GM18517 (cell line): Measurements from ENCODE around the gene FARS2.
"Not testable (repeated sequence)": the region's sequence is repeated elsewhere in the genome, so short reads cannot be mapped to it uniquely, and the experiment has no call there.

ENCODE experiments used
- ATAC-seq: cut with Tn5 transposase; IDR thresholded peaks from one replicate; pipeline ENCODE4 v1.9.1; 2021; ENCODE audit warnings: mild to moderate bottlenecking, moderate library complexity; ENCODE audit not compliant: unreplicated experiment

The FARS2 gene

DNA sequence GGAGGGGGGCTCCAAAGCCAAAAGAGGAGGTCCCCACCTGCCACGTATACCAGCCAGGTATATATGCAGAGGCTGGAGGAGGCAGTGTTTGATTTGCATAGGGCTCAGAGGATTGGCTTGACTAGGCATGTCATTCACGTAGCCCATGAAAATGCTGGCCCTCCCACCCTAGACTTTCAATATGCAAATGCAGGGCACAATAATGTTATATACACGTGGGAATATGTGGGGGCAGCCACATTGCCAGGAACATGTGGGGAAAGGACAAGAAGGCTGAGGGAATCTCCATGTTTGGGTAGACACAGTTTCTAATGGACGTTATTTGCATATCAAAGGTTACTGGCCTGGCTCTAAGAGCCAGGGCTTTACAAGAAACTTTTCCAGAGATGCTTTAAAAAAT is 301.8 kb downstream of the FARS2 start:
- no peak for ATAC-seq

DNA sequence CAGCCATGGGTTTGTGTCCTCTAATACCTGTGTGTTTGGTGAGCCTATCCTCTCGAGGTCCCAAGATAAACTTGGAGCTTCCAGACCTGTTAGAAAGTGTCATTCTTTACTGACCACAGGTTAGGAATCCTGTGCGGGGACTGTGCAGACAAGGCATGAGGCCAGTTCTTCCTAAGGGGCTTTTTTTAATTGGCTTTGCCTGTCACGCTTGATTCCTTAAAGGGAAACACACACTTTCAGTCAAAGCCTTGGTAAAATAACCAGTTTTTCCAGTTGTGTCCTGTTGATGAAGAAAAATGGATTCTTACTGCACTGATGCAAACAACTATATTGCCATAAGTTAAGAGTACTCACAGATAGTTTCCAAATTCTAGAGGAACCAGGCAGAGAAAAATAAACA is 303.4 kb downstream of the FARS2 start:
- ATAC-seq = not testable (repeated sequence)

DNA sequence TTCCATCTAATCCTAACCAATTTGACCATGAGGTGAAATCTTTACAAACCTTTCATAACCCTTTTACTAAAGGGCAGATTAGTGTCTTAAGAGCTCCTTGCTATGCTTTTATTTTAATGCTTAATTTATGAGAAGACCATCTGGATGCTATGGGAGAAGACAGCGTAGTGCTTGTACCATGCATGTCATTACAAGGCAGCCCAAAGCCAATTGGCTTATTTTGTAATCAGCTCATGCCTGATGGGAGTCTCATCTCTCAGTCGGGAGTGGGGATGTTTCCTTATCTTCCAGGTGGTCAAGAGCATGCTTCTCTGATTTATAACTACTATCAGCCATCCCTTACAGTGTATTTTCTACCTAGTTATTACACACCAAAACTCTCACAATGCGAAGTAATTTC is 304.7 kb downstream of the FARS2 start:
- ATAC-seq = no peak

DNA sequence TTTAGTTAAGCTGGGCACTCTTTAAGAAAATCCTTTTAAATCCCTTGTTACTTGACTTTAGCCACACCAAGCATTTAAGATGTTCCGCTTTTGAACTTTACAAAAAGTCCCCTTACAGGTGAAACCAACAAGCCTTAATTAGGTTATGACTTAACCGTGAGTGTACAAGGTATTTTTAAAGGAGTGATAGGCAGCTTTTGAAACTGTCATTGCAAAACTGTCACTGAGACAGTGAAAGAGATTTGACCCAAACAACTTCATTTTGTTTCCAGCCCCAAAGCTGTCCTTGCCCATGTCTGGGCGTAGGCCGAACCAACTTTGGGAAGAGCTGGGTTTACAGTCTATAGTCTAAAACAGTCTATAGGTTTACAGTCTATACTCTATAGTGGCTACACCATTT is 305.4 kb downstream of the FARS2 start:
- ATAC-seq = peak; percentile 65

DNA sequence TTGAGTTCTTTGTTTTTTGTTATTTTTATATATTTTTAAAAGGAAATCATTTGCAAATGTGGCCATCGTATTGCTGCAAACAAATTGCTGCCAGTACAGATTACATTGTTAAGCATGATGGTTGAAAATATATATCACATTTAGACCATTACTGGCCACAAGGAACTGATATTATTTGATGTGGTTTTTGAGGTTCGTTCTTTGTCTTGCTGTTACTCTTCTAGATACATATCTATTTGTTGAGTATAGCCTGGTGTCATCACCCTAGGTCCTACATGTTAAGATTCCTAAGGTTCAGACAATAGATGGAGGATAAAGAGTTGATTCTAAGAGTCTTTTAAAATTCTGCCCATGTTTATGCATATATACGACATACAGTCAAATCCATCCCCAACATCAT is 306.0 kb downstream of the FARS2 start:
- ATAC-seq = peak; percentile 59

DNA sequence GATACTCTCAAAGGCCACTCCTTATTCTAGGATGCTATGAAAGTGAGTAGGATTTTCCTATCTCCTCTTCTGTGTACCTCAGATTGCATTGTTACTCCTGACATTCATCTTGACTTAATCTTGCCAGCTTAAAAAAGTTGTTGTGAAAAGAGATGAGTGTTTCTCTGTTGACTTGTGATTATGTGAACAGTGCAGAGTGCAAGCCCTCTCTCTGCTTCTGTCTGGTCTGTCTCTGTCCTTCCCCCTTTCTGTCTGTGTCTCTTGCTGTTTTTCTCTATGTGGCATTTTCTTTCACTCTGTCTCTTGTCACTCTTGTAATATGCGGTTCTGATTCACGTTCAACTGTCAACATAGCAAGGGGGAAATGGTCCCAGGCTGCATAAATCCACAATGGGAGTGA is 306.6 kb downstream of the FARS2 start:
- ATAC-seq = no peak

DNA sequence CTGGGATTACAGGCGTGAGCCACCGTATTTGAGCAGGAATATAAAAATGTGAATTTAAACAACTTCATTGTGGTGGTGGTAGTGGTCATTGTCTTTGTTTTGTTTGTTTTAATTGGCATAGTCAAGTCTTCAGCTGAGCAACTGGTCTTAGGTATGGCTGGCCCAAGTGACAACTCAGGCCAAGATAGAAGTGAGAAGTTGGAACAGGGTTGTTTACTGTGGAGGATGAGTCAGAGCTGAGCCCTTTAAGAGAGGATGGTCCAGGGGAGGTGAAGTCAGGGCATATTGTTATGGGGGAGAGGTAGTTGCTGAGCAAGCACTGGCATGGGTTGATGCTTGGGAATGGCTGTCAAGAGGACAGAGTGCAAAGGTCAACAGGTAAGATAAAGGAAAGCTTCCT is 308.2 kb downstream of the FARS2 start:
- no peak for ATAC-seq

DNA sequence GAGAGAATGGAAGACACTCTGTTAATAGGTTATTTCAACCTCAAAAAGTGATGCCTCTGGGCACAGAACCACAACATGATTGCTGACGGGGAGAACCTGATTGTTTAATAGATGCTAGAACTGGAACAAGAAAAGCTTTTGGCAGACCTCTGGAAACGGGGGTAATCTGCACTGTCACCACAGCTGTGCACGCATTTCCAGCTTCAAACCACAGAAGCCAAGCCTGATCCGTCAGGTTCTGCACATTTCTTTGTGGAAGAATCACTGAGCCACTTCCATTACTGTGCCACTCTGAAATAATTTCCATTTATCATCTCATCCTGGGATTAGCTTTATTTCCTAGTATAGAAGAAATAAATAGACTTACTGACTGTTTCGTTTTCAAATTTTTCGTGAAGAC is 309.3 kb downstream of the FARS2 start:
- no peak for ATAC-seq

DNA sequence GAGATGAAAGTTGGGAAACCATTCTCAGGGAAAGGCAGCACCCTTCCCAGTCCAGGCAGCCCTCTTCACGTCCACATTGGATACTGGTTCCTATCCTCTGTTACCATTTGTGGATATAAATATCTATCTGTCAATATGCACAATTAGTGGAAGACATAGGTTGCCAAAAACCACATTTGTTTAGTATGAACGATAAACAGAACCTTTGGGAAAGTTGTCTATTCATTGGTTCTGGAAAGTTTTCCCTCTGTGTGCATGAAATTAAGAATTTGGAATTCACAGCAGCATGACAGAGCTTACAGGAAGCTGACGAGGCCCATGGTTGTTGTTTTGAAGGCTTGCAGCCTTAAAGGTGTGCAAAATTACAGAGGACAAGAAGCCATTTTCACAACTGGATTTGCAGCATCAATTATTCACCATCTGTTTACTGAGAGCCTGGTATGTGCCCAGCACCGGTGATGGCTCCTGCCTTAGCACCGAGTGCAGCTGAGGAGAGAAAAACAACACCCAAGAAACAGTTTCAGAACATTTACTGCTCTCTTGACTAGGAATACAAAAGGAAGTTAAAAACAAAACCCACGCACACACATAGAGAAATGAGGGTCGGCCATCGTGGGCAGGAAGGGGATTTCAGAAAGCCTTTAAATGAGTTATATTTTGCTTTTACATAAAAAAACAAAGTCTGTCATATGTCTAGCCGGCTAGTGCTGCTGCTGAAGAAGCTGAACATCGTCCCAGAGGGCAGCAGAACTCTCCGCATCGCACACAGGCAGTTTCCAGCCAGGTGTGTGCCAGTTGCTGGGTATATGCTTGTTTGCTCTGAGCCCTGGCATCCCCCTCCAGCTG is 319.6 kb downstream of the FARS2 start:
- ATAC-seq = no peak

DNA sequence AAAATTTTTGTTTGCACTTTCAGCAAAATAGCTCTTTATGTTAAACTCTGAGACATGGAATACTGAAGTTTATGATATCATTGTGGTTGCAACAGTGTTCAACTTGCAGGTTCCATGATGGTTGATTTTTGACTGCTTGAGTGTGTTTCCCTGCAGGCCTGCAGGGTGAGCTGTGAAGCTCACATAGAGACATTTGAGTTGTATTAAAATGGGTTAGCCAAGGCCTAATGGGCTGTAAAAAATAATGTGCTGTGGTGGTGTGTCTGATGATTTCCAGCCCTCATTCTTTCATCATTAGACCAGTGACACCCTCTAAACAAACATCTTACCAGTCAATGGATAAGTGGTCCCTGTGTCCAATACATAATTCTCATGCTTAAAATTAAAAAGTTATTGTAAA is 321.4 kb downstream of the FARS2 start:
- no peak for ATAC-seq

DNA sequence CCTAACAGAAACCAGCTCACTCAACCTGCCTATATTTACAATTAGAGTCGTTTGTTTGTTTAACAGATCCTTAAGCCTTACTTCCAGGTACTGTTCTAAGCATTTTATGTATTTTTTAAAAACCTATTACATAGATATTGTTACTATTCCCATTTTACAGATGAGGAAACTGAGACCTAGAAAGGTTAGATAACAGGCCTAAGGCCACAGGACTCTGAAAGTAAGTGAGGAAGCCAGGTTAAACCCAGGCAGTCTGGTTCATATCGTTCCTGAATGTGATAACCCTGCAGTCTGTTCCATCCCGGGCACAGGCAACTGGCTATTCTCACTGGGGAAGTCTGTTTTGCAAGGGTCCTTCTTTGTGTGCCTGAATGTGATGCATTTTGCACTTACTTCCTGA is 322.2 kb downstream of the FARS2 start:
- no peak for ATAC-seq

DNA sequence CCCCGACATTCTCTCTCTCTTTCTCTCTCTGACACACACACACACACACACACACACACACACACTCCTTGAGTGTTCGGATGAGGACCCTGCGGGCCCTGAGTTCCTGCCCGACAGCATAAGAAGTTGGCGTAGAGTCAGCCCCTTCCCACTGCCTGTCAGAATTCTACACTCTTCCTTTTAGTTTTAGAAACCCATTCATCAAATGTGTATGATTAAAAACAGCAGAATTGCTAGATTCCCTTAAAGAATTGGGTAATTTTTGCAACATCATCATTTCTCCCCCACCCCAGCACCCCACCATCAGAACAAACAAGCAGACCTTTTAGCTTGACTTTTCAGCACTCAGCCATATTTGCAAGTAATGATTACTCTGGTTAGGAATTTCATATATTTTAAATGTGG is 322.8 kb downstream of the FARS2 start:
- no peak for ATAC-seq

DNA sequence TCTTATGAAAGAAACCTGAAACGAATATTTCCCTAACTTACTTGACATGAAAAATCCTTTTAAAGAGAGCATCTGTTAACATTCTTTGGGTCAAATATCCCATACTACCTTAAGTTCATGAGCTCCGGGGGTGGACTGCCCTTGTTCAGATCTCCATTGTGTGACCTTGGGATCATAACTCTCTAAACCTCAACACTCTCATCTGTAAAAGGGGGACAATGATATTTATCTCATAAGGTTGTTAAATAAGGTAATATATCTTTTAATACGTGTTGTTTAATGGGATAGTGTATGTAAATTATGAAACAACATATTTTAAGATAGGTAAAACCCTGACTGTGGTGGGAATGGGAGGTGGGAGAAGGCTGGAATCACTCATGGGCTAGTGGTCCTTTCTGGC is 326.3 kb downstream of the FARS2 start:
- ATAC-seq = no peak

DNA sequence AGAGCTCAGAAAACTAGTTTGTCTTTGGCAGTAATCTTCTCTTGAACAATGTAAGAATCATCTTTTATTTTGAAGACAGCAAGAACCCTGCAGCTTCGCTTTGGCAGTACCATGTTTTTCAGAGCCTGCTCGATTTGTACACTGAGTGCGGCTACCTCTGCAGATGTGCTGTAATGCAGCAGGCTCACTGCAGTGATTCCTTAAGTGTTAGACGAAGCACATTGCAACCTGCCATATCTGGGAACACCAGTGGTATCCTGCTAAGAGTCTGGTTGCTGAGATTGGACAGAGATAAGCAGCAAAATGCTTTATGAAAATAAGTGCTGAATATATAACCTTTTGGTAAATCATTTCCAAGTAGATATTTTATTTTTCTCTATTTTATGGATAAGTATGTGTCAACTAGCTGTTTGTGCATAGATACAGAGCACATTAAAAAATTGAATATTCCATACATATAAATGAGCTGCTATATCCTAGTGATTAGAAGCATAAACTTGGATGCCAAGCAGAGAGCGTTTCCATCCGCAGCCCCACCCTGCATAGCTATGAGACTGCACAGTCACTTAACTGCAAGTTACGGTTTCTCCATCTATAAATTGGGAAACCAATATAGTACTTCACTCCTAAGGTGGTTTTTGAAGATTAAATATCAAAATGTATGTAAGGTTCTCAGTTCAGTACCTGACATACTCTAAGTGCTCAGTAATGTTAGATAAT is 328.3 kb downstream of the FARS2 start:
- ATAC-seq = no peak

DNA sequence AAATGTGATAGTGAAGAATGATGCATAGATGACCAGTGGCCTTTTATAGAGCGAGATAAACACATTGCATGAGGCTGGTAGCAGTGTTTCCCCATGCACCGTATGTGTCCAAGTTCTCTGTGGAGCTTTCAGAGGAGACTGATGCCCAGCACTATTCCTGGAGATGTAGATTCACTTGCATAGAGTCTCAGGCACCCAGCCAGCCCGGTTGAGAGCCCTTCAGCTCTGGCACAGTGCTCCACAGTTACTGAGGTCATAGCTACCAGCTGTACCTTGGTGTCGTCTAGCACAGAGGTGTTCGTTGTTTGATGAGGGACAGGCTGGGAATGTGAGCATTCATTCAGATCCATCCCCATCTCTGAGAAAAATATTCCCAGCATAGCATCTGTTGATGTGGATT is 328.9 kb downstream of the FARS2 start:
- ATAC-seq = no peak

DNA sequence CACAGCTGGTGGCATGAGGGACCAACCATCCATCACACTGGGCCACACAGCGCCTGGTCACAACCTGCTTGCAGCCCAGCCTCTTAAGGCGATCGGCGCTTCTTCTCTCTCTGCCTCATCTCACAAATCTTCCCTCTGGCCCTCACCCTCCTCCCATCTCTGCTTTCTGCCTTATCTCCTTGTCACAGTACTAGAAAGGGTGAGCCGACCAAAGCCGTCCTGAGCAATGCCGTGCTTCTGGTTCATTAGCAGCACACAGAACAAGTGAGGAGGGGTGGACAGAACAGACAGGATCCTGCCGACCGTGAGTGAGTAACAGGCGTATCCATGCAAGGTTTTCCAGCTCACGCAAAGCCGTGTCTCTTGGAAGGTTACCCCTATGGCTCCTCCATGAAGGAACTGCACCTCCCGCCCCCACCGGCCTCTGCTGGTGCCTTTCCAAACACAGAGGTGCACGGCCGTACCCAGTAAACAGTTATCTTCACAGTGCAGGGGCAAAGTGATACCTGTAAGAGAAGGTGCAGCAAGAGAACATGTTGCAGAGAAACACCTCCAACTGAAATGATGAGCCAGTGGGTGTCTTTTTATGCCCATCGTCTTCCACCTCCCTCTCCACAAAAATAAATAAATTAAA is 331.7 kb downstream of the FARS2 start:
- no peak for ATAC-seq

DNA sequence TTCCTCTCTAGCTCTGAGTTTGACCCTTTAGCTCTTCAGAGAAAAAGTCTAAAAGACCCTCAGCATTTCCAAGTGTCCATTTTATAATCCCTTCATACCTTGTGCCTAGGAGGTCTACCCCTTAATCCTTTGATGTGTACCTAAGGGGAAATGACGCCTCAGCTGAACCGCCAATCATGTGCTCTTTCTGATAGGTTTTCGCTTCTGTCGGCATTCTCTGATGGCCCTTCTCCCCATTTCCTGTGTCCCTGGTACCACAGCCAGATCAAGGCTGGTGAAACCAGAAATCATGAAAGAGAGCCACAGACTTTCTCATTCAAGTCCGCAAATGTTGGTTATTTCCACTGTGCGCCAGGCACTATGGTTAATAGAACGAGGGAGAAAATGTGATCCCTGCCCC is 333.9 kb downstream of the FARS2 start:
- no peak for ATAC-seq

DNA sequence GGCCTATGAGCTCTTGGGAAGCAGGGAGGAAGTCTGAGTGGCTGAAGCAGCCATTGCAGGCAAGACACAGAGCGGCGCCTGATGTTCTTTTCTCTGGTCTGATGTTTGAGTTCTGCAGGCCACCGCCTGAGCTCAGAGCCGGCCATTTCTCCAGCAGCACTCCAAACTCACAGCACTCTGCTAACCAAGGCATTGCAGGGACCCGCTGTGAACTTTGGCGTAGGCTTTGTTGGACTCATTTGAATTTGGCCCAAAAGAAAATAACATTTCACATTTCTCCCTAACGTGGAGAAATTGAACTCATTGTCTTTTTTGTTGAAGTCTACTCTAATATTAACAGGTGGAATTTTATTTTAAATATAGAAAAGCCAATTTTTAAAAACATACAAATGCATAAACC is 336.1 kb downstream of the FARS2 start:
- ATAC-seq = no peak

DNA sequence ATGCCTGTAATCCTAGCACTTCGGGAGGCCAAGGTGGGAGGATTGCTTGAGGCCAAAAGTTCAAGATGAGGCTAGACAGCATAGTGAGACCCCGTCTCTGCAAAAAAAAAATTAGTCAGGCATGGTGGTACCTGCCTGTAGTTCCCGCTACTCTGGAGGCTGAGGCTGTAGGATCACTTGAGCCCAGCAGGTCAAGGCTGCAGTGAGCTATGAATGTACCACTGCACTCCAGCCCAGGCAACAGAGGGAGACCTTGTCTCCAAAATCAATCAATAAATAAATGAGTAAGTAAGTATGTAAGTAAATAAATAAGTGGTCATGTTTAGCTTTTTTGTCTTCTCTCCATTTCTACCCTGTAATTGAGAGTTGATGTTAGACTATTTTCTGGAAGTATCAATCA is 336.8 kb downstream of the FARS2 start:
- ATAC-seq = no peak

DNA sequence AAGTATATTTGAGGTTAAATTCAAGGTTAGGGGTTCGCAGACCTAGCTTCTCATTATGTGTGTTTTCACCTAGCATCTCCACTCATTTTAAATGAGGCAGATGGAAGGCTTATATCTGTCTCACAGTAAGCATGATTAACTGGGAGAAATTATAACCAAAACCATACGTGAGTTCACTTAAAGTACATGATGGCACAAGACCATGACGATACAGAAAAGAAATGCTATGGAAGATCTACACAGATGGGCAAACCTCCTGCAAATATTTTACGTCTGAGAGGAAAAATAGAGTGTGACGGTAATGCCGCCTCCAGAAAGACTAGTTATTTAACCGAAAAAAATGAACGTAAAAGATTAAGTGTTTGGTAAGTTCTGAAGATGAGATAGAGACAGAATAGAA is 337.8 kb downstream of the FARS2 start:
- no peak for ATAC-seq

DNA sequence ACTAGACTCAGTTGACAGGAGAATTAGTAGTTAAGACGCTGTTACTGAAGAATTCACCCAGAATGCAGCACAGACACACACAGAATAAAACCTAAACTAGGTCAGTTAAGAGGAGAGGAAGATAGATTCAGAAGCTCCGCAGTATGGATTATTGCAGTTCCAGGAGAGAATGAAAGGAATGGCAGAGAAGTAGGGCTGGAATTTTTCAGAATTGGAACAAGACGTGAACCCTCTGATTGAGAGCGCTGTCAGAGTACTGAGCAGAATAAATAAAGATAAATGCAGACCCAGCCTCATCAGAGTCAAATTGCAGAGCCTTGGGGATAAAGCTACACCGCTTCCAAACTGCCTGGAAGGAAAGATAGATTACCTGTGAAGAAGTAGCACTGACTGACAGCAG is 344.6 kb downstream of the FARS2 start:
- ATAC-seq = no peak

DNA sequence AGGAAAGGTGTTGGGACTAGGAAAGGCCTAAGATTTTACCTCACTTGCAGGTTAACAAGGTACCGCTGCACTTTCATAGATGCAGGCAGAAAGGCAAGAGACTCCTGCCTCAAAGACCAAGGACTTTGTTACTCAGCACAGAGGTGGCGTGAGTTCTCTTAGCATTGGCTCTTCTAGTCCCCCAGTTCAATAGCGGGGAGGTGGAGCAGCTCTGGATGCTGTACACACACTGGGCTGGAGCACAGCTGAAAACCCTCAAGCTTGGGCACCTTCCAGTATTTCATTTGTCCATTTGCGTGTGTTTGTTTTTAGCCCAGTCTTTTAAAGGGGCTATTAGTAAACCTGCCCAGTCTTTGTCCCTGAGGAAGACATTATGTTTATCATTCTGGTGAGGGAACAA is 345.2 kb downstream of the FARS2 start:
- ATAC-seq = no peak
